Natural killer cell treated with Interleukin-12 subunit alpha and Interleukin-12 subunit beta and Interleukin-15 and Interleukin-18, amount 100 ng/mL, for 72 hours (primary cell): ENCODE results near the gene GALK1. TPM values are rescaled to one million over a fixed set of nuclear protein-coding genes. Genes with fewer than 3 reads are reported as not detected.

Source experiments
- ATAC-seq, 2 donors: fragments of 150-1000 bp; cut with Tn5 transposase in 1 of 2; sonication (Bioruptor Pico), chemical (Tn5 transposase) in 1 of 2; 2 replicates each; pipeline ENCODE4 v1.10.0; 2021
- DNase-seq: peaks from one replicate; pipeline ENCODE4 v3.0.0; 2022; ENCODE audit warnings: low spot score
- H3K27ac Mint-ChIP-seq, 2 donors: 1 replicate in 1 of 2; 2 replicates in 1 of 2; pipeline ENCODE4 v1.8.0; 2022; ENCODE audit warnings: mixed read lengths in 2 of 2, mild to moderate bottlenecking in 1 of 2, moderate library complexity in 1 of 2
- H3K27me3 Mint-ChIP-seq, 2 donors: 1 replicate in 1 of 2; 2 replicates in 1 of 2; pipeline ENCODE4 v1.8.0; 2022; ENCODE audit warnings: mixed read lengths in 2 of 2
- H3K36me3 Mint-ChIP-seq: one replicate; pipeline ENCODE4 v1.8.0; 2022; ENCODE audit warnings: mixed read lengths
- H3K4me1 Mint-ChIP-seq, 2 donors: 1 replicate in 1 of 2; 2 replicates in 1 of 2; pipeline ENCODE4 v1.8.0; 2022; ENCODE audit warnings: low read depth in 2 of 2, mixed read lengths in 2 of 2, mild to moderate bottlenecking in 1 of 2
- H3K4me3 Mint-ChIP-seq: one replicate; pipeline ENCODE4 v1.8.0; 2022; ENCODE audit warnings: mixed read lengths
- H3K9me3 Mint-ChIP-seq: 2 replicates; pipeline ENCODE4 v1.8.0; 2022; ENCODE audit warnings: mixed read lengths
- total RNA-seq, 2 donors: library from RNA; stranded (reverse); gene quantifications; one replicate each; pipeline ENCODE4 v1.2.3, GENCODE V29; 2022

GALK1 gene
- total RNA-seq, 2 donors from 2014 or later, result 13.7 to 31.1 TPM

GRCh38 chr17:75803883-75804282 lies 38.9 kb upstream of the GALK1 start:
- H3K27me3 Mint-ChIP-seq, result no peaks in the 10 kb centered on the region
- H3K27ac Mint-ChIP-seq, result no peak overlapping the region
- peaks cover 0 to 3% of the 10 kb centered on the region in 2 donors for H3K4me1 Mint-ChIP-seq
- no peak overlapping the region for H3K4me3 Mint-ChIP-seq
- no peak for ATAC-seq
- H3K9me3 Mint-ChIP-seq, result no peaks in the 10 kb centered on the region
- no peaks in the 10 kb centered on the region for H3K36me3 Mint-ChIP-seq
- DNase-seq, result no peak

- ATAC-seq (no peak), DNase-seq (no peak)
- H3K4me3 Mint-ChIP-seq, result no peak overlapping the region
- H3K27ac Mint-ChIP-seq, result no peak overlapping the region
- H3K36me3 Mint-ChIP-seq, result no peaks in the 10 kb centered on the region
- H3K27me3 Mint-ChIP-seq, result no peaks in the 10 kb centered on the region
- H3K4me1 Mint-ChIP-seq, result peaks cover 0 to 2% of the 10 kb centered on the region in 2 donors
- H3K9me3 Mint-ChIP-seq, result no peaks in the 10 kb centered on the region
These were observed 34.4 kb upstream of the GALK1 start for GRCh38 chr17:75799402-75799801.

GRCh38 chr17:75795820-75796607 lies 31.0 kb upstream of the GALK1 start:
- DNase-seq, result no peak
- Mint-ChIP-seq H3K9me3 (no peaks in the 10 kb centered on the region), H3K27me3 (no peaks in the 10 kb centered on the region), H3K4me1 (peaks cover 13 to 16% of the 10 kb centered on the region in 2 donors), H3K27ac (no peak overlapping the region), H3K36me3 (no peaks in the 10 kb centered on the region), H3K4me3 (no peak overlapping the region)
- ATAC-seq, result no peak

- H3K27me3 Mint-ChIP-seq, result no peaks in the 10 kb centered on the region
- DNase-seq (no peak), ATAC-seq (peak in 1 of 2 donors; percentile 54)
- no peaks in the 10 kb centered on the region for H3K36me3 Mint-ChIP-seq
- H3K4me3 Mint-ChIP-seq, result peak overlapping the region; percentile 21
- peak overlapping the region; percentile 73 to 82 for H3K27ac Mint-ChIP-seq
- H3K9me3 Mint-ChIP-seq, result no peaks in the 10 kb centered on the region
- peaks cover 15 to 16% of the 10 kb centered on the region in 2 donors for H3K4me1 Mint-ChIP-seq
These were observed 28.5 kb upstream of the GALK1 start for GRCh38 chr17:75793460-75793859.

- Mint-ChIP-seq H3K27me3 (no peaks in the 10 kb centered on the region), H3K36me3 (no peaks in the 10 kb centered on the region), H3K4me1 (peaks cover 20 to 22% of the 10 kb centered on the region in 2 donors), H3K9me3 (no peaks in the 10 kb centered on the region), H3K4me3 (no peak overlapping the region), H3K27ac (no peak overlapping the region)
- ATAC-seq, result no peak
- no peak for DNase-seq
These were observed 26.3 kb upstream of the GALK1 start for GRCh38 chr17:75791254-75791653.

- Mint-ChIP-seq H3K27ac (peak overlapping the region; percentile 94 to 98), H3K9me3 (no peaks in the 10 kb centered on the region), H3K4me1 (peaks cover 31 to 35% of the 10 kb centered on the region in 2 donors), H3K36me3 (no peaks in the 10 kb centered on the region), H3K4me3 (peak overlapping the region; percentile 88), H3K27me3 (no peaks in the 10 kb centered on the region)
- ATAC-seq (peak; percentile 89), DNase-seq (peak; percentile 94)
These were observed 20.3 kb upstream of the GALK1 start for GRCh38 chr17:75785016-75785890.

GRCh38 chr17:75784473-75785015 lies 19.6 kb upstream of the GALK1 start, which contains the start of gene UNK:
TSS of gene UNK (plus strand) at chr17:75784806. CDS start at chr17:75784881, 75 bp downstream.
- peak within 1 kb of the TSS; percentile 94 to 98 for H3K27ac Mint-ChIP-seq
- DNase-seq, result peak; percentile 98

GRCh38 chr17:75783803-75784472 lies 18.9 kb upstream of the GALK1 start:
- ATAC-seq, result no peak
- peaks cover 37 to 43% of the 10 kb centered on the region in 2 donors for H3K4me1 Mint-ChIP-seq
- H3K36me3 Mint-ChIP-seq, result peaks cover 6% of the 10 kb centered on the region

More at GRCh38 chr17:75784473-75785015, 19.6 kb upstream of the GALK1 start, which contains the start of gene UNK:
- peaks cover 4% of the 10 kb centered on the region for H3K36me3 Mint-ChIP-seq
- peaks cover 36 to 41% of the 10 kb centered on the region in 2 donors for H3K4me1 Mint-ChIP-seq
- peak within 1 kb of the TSS; percentile 88 for H3K4me3 Mint-ChIP-seq
- no peaks in the 10 kb centered on the region for H3K27me3 Mint-ChIP-seq
- H3K9me3 Mint-ChIP-seq, result no peaks in the 10 kb centered on the region
- peak; percentile 87 to 89 for ATAC-seq

GRCh38 chr17:75783069-75783783 lies 18.2 kb upstream of the GALK1 start:
- ATAC-seq, result peak in 1 of 2 donors; percentile 34
- Mint-ChIP-seq H3K4me3 (peak overlapping the region; percentile 88), H3K27me3 (no peaks in the 10 kb centered on the region), H3K36me3 (peaks cover 12% of the 10 kb centered on the region), H3K9me3 (no peaks in the 10 kb centered on the region), H3K27ac (peak overlapping the region; percentile 94 to 98), H3K4me1 (peaks cover 41 to 47% of the 10 kb centered on the region in 2 donors)
- no peak for DNase-seq

More at GRCh38 chr17:75783803-75784472, 18.9 kb upstream of the GALK1 start:
- no peak for DNase-seq
- Mint-ChIP-seq H3K9me3 (no peaks in the 10 kb centered on the region), H3K27ac (peak overlapping the region; percentile 94 to 98), H3K27me3 (no peaks in the 10 kb centered on the region), H3K4me3 (peak overlapping the region; percentile 88)

GRCh38 chr17:75779987-75780889 lies 15.2 kb upstream of the GALK1 start:
- Mint-ChIP-seq H3K4me3 (peak overlapping the region; percentile 94), H3K9me3 (no peaks in the 10 kb centered on the region), H3K36me3 (peaks cover 31% of the 10 kb centered on the region), H3K4me1 (peaks cover 53 to 59% of the 10 kb centered on the region in 2 donors), H3K27me3 (no peaks in the 10 kb centered on the region), H3K27ac (peak overlapping the region; percentile 94 to 95)
- ATAC-seq (no peak), DNase-seq (no peak)

- ATAC-seq (peak; percentile 83 to 86), DNase-seq (peak; percentile 97)
- Mint-ChIP-seq H3K4me1 (peaks cover 52 to 57% of the 10 kb centered on the region in 2 donors), H3K9me3 (no peaks in the 10 kb centered on the region), H3K27ac (peak overlapping the region; percentile 94 to 95), H3K27me3 (no peaks in the 10 kb centered on the region), H3K4me3 (peak overlapping the region; percentile 94), H3K36me3 (peaks cover 31% of the 10 kb centered on the region)
These were observed 14.4 kb upstream of the GALK1 start for GRCh38 chr17:75779250-75779986.
